Cardiac fibroblast (primary cell): ENCODE measurements around the gene F12.

Experiments
- DNase-seq, 2 donors: peaks; one replicate each; pipeline versions ENCODE4 v3.0.0 to v3.0.0-alpha.2; 2010; ENCODE audit warnings: low read depth in 2 of 2
- H3K4me3 ChIP-seq, 2 donors: replicated peaks in 1 of 2; 1 replicate in 1 of 2; 2 replicates in 1 of 2; pipeline ENCODE4 v1.5.1; 2011; ENCODE audit warnings: low read depth in 2 of 2, low read length in 2 of 2, mild to moderate bottlenecking in 2 of 2, moderate library complexity in 1 of 2
- CTCF ChIP-seq: IDR thresholded peaks from one replicate; pipeline ENCODE4 v1.5.1; 2011; ENCODE audit warnings: low read depth, mild to moderate bottlenecking, low read length, inconsistent platforms

The F12 gene

GRCh38 chr5:177409043-177409801 lies at the start of gene F12:
F12 (minus strand) TSS chr5:177409564; CDS start chr5:177409527, 37 bp downstream.
- DNase-seq, result no peak
- no peak within 1 kb of the TSS for H3K4me3 ChIP-seq
- no peak for TF ChIP-seq CTCF

GRCh38 chr5:177458912-177459350 lies 49.6 kb upstream of the F12 start:
- H3K4me3 ChIP-seq, result no peak overlapping the region
- no peak for TF ChIP-seq CTCF
- peak in 1 of 2 donors; percentile 38 for DNase-seq

- no peak for DNase-seq
- H3K4me3 ChIP-seq, result no peak overlapping the region
- no peak for TF ChIP-seq CTCF
These were observed 48.7 kb upstream of the F12 start for GRCh38 chr5:177457852-177458681.

GRCh38 chr5:177456976-177457851 lies 47.9 kb upstream of the F12 start:
- TF ChIP-seq CTCF, result peak; percentile 77
- peak; percentile 97 to 98 for DNase-seq
- no peak overlapping the region for H3K4me3 ChIP-seq

GRCh38 chr5:177456591-177456964 lies 47.2 kb upstream of the F12 start:
- H3K4me3 ChIP-seq, result no peak overlapping the region
- DNase-seq, result no peak
- TF ChIP-seq CTCF, result no peak
